T-helper 9 cell (primary cell): ENCODE results near the gene BCAS4.

Experiments
- DNase-seq: peaks from one replicate; pipeline ENCODE4 v3.0.0-alpha.2; 2020

The BCAS4 gene

DNA sequence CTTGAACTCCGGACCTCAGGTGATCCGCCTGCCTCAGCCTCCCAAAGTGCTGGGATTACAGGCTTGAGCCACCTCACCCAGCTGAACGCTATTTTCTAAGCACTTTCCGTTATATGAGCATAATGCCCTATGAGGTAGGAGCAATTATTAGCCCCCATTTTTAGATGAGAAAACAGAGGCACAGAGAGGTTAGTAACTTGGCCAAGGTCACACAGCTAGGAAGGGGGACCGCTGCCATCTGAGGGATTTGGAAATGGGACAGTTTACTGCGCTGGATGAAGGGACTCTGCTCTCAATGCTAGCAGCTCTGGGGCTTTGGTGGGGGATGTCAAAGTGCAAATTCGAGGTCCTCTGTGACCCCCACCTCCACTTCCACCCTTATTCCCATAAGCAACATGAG, 62.5 kb downstream of the BCAS4 start:
- no peak for DNase-seq

GRCh38 chr20:50858525-50858924, 63.7 kb downstream of the BCAS4 start:
- no peak for DNase-seq

DNA sequence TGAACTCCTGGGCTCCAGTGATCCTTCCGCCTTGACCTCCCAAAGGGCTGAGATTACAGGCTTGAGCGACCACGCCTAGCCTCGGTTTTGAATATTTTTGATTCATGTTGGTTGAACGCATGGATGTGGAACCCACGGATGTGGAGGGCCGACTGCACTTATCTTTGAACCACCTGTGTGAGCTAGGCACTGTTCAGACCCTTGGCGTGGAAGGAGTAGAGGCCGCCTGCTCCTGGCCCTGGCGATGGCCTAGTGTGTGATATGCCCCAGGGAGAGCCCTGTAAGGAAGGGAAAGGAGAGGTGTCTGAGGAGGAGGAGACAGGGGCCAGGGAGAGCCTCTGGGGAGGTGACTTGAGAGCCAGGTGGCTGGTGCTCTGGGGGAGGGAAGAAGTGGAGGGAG, 64.3 kb downstream of the BCAS4 start:
- no peak for DNase-seq

- DNase-seq = no peak
Observed at GRCh38 chr20:50861012-50861411, 66.2 kb downstream of the BCAS4 start.

DNA sequence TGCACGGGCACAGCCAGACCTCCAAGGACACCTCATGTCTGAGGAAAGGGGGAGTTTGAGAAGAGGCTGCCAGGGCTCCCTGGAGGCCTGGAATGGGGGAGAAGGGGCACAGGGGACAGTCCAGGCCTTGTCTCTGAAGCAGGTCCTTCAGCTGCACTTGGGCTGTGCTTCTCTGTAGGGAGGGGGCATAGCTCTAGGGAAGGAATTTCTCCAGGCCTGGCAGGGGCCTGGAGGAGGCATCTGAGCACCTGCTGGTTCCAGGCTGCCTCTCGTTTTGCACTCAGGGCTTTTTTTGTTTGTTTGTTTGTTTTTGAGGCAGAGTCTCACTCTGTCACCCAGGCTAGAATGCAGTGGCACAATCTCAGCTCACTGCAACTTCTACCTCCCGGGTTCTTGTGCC, 67.7 kb downstream of the BCAS4 start:
- DNase-seq = no peak

- no peak for DNase-seq
Observed at GRCh38 chr20:50865114-50865513, 70.3 kb downstream of the BCAS4 start.

DNA sequence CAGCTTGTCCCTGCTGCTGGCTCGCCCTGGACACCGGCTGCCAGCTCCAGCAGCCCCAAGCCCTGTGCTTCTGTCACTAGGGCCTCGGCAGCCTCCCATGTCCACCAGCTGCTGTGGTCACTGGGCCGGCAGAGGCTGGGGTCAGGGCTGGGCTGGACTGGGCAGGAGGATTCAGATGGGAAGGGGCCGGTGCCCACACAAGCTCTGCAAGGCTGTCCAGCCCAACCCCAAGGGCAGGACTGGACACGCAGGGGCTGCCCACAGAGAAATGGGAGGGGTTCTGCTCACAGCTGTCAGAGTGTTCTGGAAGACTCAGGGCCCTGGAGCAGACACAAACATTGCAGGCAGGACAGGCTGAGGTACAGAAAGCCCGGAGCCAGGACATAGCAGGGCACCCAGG, 70.7 kb downstream of the BCAS4 start:
- DNase-seq = no peak

DNA sequence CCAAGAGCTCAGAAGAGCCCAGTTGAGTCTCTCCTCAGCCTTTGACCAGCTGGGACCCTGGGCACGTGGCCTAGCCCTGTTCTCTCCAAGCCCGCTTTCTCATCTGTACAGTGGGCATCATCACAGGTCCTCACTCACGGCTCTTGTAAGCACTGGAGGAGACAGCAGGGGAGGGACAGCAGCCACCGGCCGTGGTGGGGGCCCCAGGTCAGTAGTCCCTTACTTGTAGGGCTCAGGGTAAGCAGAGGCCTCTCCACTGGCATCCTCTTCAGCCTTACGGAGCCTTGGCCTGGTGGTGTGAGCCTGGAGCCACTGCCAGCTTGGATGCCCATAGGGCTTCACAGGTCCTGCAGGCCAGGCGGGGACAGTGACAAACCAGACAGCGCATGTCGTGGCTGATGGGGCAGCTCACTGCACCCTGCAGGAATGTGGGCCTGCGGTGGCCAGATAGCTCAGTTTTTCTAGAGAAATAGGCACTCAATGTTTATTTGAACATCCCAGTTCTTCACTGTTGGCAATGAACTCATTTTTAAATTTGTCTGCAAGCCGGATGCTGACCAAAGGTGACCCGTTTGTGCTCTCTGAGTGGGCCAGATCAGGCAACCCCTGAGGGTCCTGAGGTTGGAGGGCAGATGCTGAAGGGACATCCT, 71.3 kb downstream of the BCAS4 start:
- DNase-seq = no peak

DNA sequence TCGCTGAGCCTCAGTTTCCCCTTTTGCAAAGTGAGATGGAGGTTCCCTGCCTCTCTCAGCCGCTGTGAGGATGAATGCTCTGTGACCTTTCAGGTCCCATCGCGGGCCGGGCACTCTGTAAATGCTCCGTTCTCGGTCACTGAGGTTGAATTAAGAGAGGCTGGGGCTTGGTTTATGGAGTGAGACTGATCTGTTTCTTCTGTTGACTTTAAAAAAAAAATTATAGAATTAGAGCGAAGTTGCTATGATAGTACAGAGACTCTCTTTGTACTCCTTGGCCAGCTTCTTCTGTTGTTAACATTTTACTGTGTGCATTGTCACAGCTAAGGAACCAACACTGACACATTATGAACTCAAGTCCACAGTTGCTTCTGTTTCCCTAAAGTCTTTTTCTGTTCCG, 72.0 kb downstream of the BCAS4 start:
- no peak for DNase-seq

DNA sequence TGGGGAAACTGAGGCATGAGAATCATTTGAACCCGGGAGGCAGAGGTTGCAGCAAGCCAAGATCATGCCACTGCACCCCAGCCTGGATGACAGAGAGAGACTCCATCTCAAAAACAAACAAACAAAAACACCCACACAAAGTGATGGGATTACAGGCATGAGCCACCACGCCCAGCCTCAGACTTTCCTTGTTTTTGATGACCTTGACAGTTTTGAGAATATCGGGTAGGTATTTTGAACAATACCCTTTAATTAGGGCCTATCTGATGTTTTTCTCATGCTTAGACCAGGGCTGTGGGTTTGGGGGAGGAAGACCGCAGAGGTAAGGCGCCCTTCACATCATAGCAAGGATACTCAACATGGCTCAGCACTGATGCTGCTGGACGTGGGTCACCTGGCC, 72.9 kb downstream of the BCAS4 start:
- DNase-seq = no peak

DNA sequence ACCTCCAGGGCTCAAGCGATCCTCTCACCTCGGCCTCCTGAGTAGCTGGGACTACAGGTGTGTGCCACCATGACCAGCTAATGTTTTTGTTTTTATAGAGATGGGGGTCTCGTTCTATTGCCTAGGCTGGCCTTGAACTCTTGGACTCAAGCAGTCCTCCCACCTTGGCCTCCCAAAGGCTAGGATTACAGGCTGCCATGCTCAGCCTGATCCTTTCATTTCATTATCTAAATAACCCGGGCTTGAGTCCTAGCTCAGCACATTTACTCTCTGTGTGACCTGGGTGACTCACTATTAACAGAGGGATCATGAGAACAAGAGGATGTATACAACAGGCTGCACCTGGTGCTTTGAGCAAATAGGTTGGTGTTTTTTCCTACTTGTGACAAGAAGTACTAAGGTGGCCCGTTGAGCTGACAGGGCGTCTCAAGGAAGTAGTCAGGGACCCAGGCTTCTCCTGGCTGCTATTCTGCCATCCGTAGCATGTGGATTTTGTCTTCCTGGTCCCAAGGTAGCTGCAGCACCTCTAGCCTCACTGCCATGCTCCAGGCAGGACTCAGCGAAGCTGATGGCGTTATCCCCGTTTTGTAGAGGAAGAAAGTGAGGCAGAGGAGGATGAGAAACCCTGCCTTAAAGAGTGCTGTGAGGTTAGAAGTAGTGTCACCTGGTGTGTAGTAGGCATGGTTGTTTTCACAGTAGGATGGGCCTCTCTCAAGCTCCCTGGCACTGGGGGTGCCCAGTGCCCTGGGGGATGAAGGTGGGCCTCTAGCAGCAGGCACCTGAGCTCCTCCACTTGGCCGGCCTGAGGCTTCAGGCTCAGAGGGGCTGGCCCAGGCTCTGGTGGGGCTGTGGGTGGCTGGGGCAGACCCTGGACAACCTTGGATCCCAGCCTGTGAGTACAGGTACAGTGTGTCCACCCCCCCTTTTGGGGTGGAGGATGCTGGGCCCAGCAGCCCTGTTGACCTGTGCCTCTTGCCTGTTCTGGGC, 73.9 kb downstream of the BCAS4 start:
- DNase-seq = no peak

- no peak for DNase-seq
Observed at GRCh38 chr20:50870561-50871161, 75.8 kb downstream of the BCAS4 start.

- no peak for DNase-seq
Observed at GRCh38 chr20:50872560-50873425, 77.9 kb downstream of the BCAS4 start.

DNA sequence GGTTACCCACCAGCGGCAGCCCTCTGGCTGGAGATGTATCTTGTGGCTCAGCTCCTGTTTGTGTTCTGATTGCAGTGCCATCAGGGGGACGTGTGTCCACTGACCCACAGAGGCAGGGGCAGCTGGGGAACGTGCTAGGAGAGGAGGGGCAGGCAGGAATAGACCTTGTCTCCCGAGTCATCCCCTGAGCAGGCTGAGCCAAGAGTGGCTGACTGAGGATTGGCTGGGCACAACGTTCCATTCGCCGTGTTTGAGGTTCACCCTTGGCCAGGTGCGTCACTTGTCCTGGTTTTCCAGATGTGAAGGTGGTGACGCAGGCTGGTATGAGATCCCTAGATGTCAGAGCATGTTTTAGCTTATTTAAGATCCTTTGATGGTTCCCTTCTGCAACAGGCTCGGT, 78.7 kb downstream of the BCAS4 start:
- DNase-seq = no peak

DNA sequence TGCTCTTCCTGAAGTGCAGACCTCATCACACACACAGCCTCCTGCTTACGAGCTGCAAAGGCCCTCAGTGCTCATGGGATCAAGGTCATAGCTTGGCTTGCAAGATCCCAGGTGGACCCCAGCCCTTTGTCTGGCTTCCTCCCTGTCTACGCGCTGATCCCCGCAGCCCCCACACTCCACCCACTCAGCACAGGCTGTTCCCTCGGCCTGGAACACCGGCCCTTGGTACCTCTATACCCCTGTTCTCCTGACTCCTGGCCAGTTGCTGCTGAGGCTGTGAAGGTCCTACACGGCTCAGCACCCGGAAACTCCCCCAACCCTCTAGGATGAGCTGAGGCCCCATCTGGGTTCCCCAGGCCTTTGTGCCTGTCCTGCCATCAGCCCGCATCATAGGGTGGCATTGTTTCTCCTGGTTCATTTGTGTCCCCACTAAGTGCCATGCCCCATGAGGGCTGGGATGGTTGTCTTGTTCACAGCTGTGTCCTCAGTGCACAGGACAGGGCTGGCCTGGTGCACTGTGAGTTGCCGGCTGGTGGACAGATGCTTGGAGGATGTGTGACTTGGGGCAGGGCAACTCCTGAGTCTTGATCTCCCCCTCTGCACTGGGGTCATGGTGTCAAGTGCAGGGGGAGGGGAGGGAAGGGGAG, 79.4 kb downstream of the BCAS4 start:
- DNase-seq = no peak

GRCh38 chr20:50874758-50875665, 80.2 kb downstream of the BCAS4 start:
- no peak for DNase-seq

- no peak for DNase-seq
Observed at GRCh38 chr20:50876063-50876685, 81.3 kb downstream of the BCAS4 start.

DNA sequence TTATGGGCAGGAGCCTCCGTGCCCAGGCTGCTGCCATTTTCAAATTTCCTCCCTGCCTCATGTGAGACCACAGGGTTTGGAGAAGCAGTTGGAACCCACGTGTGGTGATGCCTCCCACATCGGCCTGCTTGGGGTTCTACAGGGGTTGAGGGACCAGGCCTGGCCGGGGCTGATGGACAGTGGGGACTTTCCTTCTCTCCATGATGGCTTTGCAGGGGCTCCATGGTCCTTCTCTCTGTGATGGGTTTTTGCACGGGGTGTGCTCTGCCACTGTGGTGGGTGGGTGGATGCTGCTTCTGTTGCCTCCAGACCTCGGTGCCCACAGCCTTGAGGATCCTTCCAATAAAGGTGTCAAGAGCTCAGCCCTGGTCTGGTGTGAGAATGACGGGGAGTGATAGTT, 82.0 kb downstream of the BCAS4 start:
- no peak for DNase-seq

GRCh38 chr20:50877232-50877743, 82.4 kb downstream of the BCAS4 start:
- no peak for DNase-seq
